A673 (cell line): Measurements from ENCODE around the gene RPAP3. TPM values are rescaled to one million over a fixed set of nuclear protein-coding genes. Genes with fewer than 3 reads are reported as not detected.
A peak's percentile ranks its signal among the peaks of the same experiment; 100 is the strongest.

Source experiments
- BruUV-seq: library from RNA; stranded (reverse); fragments of 400-500 nt; replicated peaks from 2 replicates; lab custom pipeline; 2021; lab: Mats Ljungman, UMichigan
- CTCF ChIA-PET: fragments of 300-600 bp; sonication (Branson Sonifier 250); formaldehyde crosslinking; loops from one replicate; lab custom pipeline; 2022; ENCODE audit warnings: antibody characterized with exemption; lab: Charles Lee
- POLR2A ChIA-PET: fragments of 300-600 bp; sonication (Branson Sonifier 250); formaldehyde crosslinking; loops from one replicate; lab custom pipeline; 2022; ENCODE audit warnings: antibody characterized with exemption; ENCODE audit not compliant: low non-redundant PET; lab: Charles Lee
- DNase-seq: peaks from one replicate; pipeline ENCODE4 v3.0.0-alpha.2; 2015; ENCODE audit warnings: low spot score
- H3K27ac ChIP-seq: fragments of 200-600 bp; sonication (generic); 2 replicates; pipeline ENCODE4 v1.5.1; 2016; ENCODE audit warnings: mixed run types, low read depth, mild to moderate bottlenecking, mixed read lengths, antibody characterized with exemption, low read length; ENCODE audit not compliant: poor library complexity, severe bottlenecking
- H3K27me3 ChIP-seq: fragments of 200-600 bp; sonication (generic); replicated peaks from 2 replicates; pipeline ENCODE4 v1.6.1; 2017; ENCODE audit warnings: mixed run types, low read depth, mild to moderate bottlenecking, mixed read lengths, antibody characterized with exemption, low read length; ENCODE audit not compliant: insufficient read depth, poor library complexity
- H3K36me3 ChIP-seq: fragments of 200-600 bp; sonication (generic); 2 replicates; pipeline ENCODE4 v1.6.1; 2016; ENCODE audit warnings: mixed run types, mild to moderate bottlenecking, mixed read lengths, antibody characterized with exemption, low read length; ENCODE audit not compliant: insufficient read depth, poor library complexity, severe bottlenecking
- H3K4me1 ChIP-seq: fragments of 200-600 bp; sonication (generic); 2 replicates; pipeline ENCODE4 v1.6.1; 2017; ENCODE audit warnings: mixed run types, mild to moderate bottlenecking, mixed read lengths, antibody characterized with exemption, low read length; ENCODE audit not compliant: insufficient read depth, poor library complexity, severe bottlenecking
- H3K4me3 ChIP-seq: fragments of 200-600 bp; sonication (generic); 2 replicates; pipeline ENCODE4 v1.5.1; 2016; ENCODE audit warnings: low read depth, mixed run types, mild to moderate bottlenecking, mixed read lengths, low read length; ENCODE audit not compliant: poor library complexity, severe bottlenecking
- H3K9me3 ChIP-seq: fragments of 200-600 bp; sonication (generic); 2 replicates; pipeline ENCODE4 v1.6.1; 2016; ENCODE audit warnings: mixed run types, low read depth, mild to moderate bottlenecking, mixed read lengths, antibody characterized with exemption, low read length; ENCODE audit not compliant: poor library complexity, severe bottlenecking
- EZH2 ChIP-seq: fragments of 200-600 bp; sonication (generic); IDR thresholded peaks from 2 replicates; pipeline ENCODE4 v1.6.1; 2017; ENCODE audit warnings: borderline replicate concordance, low read depth, mild to moderate bottlenecking, mixed read lengths, antibody characterized with exemption, low read length; ENCODE audit not compliant: poor library complexity, severe bottlenecking
- intact Hi-C: fragments of 100-400 bp; cut with micrococcal nuclease; formaldehyde crosslinking; loops from one replicate; pipeline ENCODE4 v1.10.0; 2022; ENCODE audit not compliant: unreplicated experiment
- total RNA-seq: library from RNA; stranded (reverse); gene quantifications from 2 replicates; pipeline ENCODE4 v1.2.3, GENCODE V29; 2021
- TF ChIP-seq, protein P1 (sequence below): fragments of 300-800, 200-600 bp; sonication (generic); conservative IDR thresholded peaks from 2 replicates; pipeline ENCODE4 v1.5.1; 2017; ENCODE audit warnings: low read depth, mild to moderate bottlenecking, antibody characterized with exemption, low read length, moderate library complexity, mixed read lengths

Gene RPAP3
- total RNA-seq, 1 experiment from 2014 or later, result 81.1 TPM

DNA sequence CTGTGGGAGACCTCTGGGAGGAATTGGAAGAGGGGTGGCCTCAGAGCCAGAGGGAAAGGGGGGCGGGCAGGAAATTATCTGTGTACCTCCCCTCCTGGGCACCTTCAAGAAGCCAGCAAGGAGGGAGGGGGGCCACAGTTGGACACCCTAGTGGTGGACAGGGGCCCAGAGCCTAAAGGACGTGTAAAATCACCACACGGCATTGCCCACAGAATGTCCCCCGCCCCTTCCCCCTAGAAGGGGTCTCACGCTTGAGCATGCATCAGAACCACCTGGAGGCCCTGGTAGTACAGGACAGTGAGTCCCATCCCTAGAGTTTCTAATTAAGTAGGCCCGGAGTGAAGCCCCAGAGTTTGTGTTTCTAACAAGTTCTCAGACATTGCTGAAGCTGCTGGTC, 11.2 kb upstream of the RPAP3 start:
- intact Hi-C loops, result loop anchor here (1.0 to 10.0 kb wide), 2 partner anchors 62 to 448 kb away; no protein-coding TSS in a partner anchor
- H3K27ac ChIP-seq, result peak overlapping the region; percentile 68
- H3K36me3 ChIP-seq, result no peaks in the 10 kb centered on the region
- no TSS peak for BruUV-seq
- CTCF ChIA-PET, result interaction anchor here (2.0 kb wide), 2 partner anchors 56 to 121 kb away, joined by 4 to 13 read pairs; partner anchors contain the start of gene SLC48A1
- TF ChIP-seq EZH2, result no peak
- TF ChIP-seq, protein P1, sequence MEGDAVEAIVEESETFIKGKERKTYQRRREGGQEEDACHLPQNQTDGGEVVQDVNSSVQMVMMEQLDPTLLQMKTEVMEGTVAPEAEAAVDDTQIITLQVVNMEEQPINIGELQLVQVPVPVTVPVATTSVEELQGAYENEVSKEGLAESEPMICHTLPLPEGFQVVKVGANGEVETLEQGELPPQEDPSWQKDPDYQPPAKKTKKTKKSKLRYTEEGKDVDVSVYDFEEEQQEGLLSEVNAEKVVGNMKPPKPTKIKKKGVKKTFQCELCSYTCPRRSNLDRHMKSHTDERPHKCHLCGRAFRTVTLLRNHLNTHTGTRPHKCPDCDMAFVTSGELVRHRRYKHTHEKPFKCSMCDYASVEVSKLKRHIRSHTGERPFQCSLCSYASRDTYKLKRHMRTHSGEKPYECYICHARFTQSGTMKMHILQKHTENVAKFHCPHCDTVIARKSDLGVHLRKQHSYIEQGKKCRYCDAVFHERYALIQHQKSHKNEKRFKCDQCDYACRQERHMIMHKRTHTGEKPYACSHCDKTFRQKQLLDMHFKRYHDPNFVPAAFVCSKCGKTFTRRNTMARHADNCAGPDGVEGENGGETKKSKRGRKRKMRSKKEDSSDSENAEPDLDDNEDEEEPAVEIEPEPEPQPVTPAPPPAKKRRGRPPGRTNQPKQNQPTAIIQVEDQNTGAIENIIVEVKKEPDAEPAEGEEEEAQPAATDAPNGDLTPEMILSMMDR, result no peak
- DNase-seq, result no peak
- H3K4me3 ChIP-seq, result no peak overlapping the region
- no peaks in the 10 kb centered on the region for H3K9me3 ChIP-seq
- peaks cover 11% of the 10 kb centered on the region for H3K4me1 ChIP-seq
- H3K27me3 ChIP-seq, result no peaks in the 10 kb centered on the region
- POLR2A ChIA-PET, result no interaction called here

DNA sequence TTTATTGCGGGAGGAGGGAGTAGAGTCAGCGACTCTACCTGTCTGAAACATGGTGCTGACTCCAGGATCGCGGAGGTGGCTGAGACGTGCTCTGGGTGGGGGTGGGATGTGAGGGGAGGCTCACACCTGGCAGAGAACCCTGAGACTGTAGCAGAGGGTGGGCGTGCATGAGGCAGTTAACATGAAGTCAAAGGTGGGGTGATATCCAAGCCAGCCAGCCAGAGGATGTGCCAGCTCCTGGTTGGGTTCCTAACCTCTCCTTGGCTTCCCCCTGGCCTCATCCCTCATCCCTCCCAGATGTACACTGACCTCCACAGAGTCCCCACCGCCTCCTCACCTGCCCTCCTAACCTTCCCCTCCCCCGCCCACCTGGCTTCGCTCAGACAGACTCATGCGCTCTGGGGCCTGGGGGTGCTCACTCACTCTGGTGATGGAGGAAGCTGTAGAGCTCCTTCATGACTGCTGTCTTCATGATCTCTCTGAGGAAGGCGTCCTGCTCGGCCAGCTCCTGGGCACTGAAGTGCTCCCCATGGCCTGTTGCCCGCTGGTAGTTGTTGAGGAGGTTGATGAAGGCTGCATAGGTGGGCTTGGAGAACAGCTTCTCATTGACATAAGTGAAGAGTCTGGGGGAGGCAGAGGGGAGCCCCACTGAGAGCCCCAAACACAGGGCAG, 10.2 kb upstream of the RPAP3 start:
- intact Hi-C loops, result loop anchor here (1.0 to 10.0 kb wide), 3 partner anchors 122 to 449 kb away; no protein-coding TSS in a partner anchor
- no TSS peak for BruUV-seq
- DNase-seq, result no peak
- TF ChIP-seq EZH2, result no peak
- TF ChIP-seq, protein P1, result no peak
- ChIA-PET POLR2A (interaction anchor here (0.6 kb wide), 1 partner anchor 64 kb away, joined by 3 read pairs; no protein-coding TSS in a partner anchor), CTCF (interaction anchor here (0.5 to 2.0 kb wide), 12 partner anchors 10 to 335 kb away, joined by 3 to 13 read pairs (median 4); partner anchors contain the start of genes RPAP3 and SLC48A1)
- Histone ChIP-seq H3K36me3 (no peaks in the 10 kb centered on the region), H3K27ac (no peak overlapping the region), H3K4me1 (peaks cover 11% of the 10 kb centered on the region), H3K4me3 (no peak overlapping the region), H3K9me3 (no peaks in the 10 kb centered on the region), H3K27me3 (no peaks in the 10 kb centered on the region)

DNA sequence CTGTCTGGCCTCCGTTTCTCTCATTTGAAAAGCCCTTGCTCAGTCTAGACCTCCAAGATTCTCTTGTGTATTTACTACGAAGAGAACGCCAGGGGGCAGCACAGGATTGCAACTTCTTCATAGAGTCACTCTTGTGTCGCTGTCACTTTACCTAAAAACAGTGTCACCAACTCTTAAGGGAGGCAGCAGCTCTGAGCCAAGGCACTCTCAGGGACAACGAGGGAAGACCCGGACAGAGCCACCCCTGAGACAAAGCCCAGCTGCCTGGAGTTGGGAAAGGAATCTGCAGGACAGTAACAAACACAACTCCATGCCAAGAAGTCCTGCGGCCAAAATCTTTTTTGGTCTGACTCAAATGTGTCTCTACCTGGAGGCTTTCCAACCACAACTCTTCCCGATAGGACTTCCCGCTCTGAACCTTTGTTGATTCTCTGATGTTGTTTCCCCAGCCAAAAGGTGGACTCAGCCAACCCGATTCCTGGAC, 9.6 kb upstream of the RPAP3 start:
- no peak for TF ChIP-seq EZH2
- TF ChIP-seq, protein P1, result peak; percentile 81
- peaks cover 11% of the 10 kb centered on the region for H3K4me1 ChIP-seq
- no peaks in the 10 kb centered on the region for H3K9me3 ChIP-seq
- no peaks in the 10 kb centered on the region for H3K27me3 ChIP-seq
- DNase-seq, result peak; percentile 89
- BruUV-seq, result no TSS peak
- CTCF ChIA-PET, result interaction anchor here (0.5 to 2.0 kb wide), 10 partner anchors 9 to 125 kb away, joined by 3 to 13 read pairs (median 4); partner anchors contain the start of genes RPAP3 and SLC48A1
- no peaks in the 10 kb centered on the region for H3K36me3 ChIP-seq
- H3K27ac ChIP-seq, result no peak overlapping the region
- POLR2A ChIA-PET, result interaction anchor here (0.6 kb wide), 1 partner anchor 64 kb away, joined by 3 read pairs; no protein-coding TSS in a partner anchor
- no peak overlapping the region for H3K4me3 ChIP-seq
- intact Hi-C loops, result loop anchor here (1.0 to 10.0 kb wide), 3 partner anchors 123 to 449 kb away; no protein-coding TSS in a partner anchor
